A673 (cell line): ENCODE results near the gene SPNS3.

Experiments used
- EZH2 ChIP-seq: fragments of 200-600 bp; sonication (generic); IDR thresholded peaks from 2 replicates; pipeline ENCODE4 v1.6.1; 2017; ENCODE audit warnings: borderline replicate concordance, low read depth, mild to moderate bottlenecking, mixed read lengths, antibody characterized with exemption, low read length; ENCODE audit not compliant: poor library complexity, severe bottlenecking
- TF ChIP-seq, protein P1 (sequence below): fragments of 300-800, 200-600 bp; sonication (generic); conservative IDR thresholded peaks from 2 replicates; pipeline ENCODE4 v1.5.1; 2017; ENCODE audit warnings: low read depth, mild to moderate bottlenecking, antibody characterized with exemption, low read length, moderate library complexity, mixed read lengths

DNA sequence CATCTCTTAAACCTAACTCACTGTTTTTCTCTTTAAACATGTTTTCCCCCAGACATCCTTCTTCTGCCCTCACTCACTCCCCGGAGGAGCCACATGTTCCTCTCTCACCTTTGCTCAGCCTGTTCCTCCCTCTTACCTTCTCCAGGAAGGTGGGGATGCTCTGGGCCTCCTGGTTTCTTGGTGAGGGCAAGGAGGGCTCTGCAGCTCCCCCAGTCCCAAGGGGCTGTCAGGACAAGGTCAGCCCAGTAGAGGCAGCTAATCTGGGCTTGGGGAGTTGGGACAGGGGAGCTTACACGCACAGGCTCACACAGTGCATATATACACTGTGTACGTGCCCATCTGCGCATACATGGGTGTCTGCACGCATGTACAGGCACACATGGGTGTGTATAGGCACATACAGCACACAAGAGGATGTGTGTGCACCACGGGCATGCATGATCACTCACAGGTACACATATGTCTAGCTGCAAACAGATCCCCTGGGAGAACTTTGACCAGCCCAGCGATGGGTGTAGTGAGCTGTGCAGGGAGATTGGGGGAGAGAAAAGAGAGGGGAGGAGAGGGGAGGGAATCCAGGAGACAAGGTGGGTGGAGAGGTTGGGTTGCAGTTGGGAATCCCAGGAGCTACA lies 28.6 kb upstream of the SPNS3 start:
- TF ChIP-seq, protein P1, sequence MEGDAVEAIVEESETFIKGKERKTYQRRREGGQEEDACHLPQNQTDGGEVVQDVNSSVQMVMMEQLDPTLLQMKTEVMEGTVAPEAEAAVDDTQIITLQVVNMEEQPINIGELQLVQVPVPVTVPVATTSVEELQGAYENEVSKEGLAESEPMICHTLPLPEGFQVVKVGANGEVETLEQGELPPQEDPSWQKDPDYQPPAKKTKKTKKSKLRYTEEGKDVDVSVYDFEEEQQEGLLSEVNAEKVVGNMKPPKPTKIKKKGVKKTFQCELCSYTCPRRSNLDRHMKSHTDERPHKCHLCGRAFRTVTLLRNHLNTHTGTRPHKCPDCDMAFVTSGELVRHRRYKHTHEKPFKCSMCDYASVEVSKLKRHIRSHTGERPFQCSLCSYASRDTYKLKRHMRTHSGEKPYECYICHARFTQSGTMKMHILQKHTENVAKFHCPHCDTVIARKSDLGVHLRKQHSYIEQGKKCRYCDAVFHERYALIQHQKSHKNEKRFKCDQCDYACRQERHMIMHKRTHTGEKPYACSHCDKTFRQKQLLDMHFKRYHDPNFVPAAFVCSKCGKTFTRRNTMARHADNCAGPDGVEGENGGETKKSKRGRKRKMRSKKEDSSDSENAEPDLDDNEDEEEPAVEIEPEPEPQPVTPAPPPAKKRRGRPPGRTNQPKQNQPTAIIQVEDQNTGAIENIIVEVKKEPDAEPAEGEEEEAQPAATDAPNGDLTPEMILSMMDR: no peak
- no peak for TF ChIP-seq EZH2
